Upper lobe of left lung (tissue), 4 donors: ENCODE results near the gene OGFOD3.

Experiments
- CTCF ChIP-seq, 6 experiments: fragments of 450-650 bp in 4 of 6; fragments of 200-600 bp in 2 of 6; sonication (generic) in 2 of 6; IDR thresholded peaks; one replicate each; pipeline ENCODE4 v1.5.1; 2016 to 2019; ENCODE audit warnings: antibody characterized with exemption in 6 of 6
- EP300 ChIP-seq, 4 donors: sonication (generic); formaldehyde crosslinking; IDR thresholded peaks; one replicate each; pipeline ENCODE4 v1.5.1; 2017; ENCODE audit warnings: antibody characterized with exemption in 4 of 4, control low read depth in 2 of 4
- POLR2A ChIP-seq, 4 donors: fragments of 450-650 bp; IDR thresholded peaks; one replicate each; pipeline ENCODE4 v1.5.1; 2016 to 2017; ENCODE audit warnings: antibody characterized with exemption in 4 of 4, mild to moderate bottlenecking in 2 of 4
- POLR2AphosphoS5 ChIP-seq, 2 donors: sonication (generic); formaldehyde crosslinking; IDR thresholded peaks; one replicate each; pipeline ENCODE4 v1.5.1; 2017; ENCODE audit warnings: antibody characterized with exemption in 2 of 2

GRCh38 chr17:82437325-82437668 is 18.9 kb upstream of the OGFOD3 start:
- TF ChIP-seq POLR2AphosphoS5 (IDR thresholded peaks at IDR 0.05) (no peak), POLR2A (IDR thresholded peaks at IDR 0.05) (no peak), CTCF (IDR thresholded peaks at IDR 0.05) (no peak), EP300 (IDR thresholded peaks at IDR 0.05) (no peak)
